Pulmonary artery endothelial cell (primary cell): ENCODE data around the gene LRP2. TPM values are rescaled to one million over a fixed set of nuclear protein-coding genes. Genes with fewer than 3 reads are reported as not detected.

Source experiments
- DNase-seq: peaks from one replicate; pipeline ENCODE4 v3.0.0-alpha.2; 2011; ENCODE audit warnings: low read depth, low spot score
- total RNA-seq: library from RNA; depleted of rRNA; stranded (reverse); fragments of >200 nt; gene quantifications from 2 replicates; pipeline ENCODE4 v1.2.3, GENCODE V29; 2014

LRP2 gene
- total RNA-seq, 1 donor from 2014 or later = under 0.01 TPM

DNA sequence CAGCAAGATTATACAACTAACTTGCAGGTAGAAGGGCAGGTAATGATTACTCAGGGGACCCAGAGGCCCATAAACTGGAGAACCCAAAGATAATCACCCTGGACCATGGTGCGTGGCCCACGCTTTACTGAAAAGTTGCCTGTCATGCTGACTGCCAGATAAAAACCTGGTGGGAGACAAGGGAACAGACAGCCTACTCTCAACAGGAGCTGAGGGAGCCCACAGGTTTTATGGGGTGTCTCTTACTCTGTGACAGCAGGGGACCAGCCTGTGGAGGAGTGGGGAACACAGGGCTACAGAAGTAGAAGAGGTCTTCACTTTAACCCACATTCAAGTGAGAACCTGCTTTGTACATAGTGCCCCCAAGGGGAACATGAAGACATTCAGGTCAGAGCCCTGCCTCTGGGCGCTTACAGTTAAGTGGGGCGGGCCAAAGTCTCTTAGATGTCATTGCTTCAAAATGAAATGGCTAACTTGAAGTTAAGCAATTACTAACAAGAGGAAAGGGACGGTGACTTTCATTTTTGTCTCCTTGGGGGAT, 232.6 kb downstream of the LRP2 start:
- DNase-seq = no peak

- no peak for DNase-seq
These were observed 242.5 kb downstream of the LRP2 start for GRCh38 chr2:169119851-169120250.

- DNase-seq = no peak
These were observed 243.1 kb downstream of the LRP2 start for GRCh38 chr2:169119123-169119760.

DNA sequence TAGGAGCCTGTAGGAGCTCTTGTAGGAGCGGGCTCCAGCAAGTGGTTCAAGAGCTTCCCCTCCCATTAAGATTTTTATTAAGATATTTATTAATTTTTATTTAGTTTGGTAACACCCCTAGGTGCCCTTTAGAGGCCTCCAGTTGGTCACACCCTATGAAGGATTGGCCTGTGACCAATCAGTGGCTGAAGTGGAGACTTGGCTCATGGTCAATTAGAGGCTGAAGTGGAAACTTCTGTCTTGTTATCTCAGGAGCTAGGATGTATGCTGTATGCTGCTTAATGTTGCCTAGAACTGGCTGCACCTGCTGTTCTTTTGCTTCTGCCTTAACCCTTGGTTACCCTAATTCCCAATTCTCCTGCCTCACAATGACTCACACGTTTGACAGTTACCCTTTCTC, 244.3 kb downstream of the LRP2 start:
- DNase-seq = no peak

- no peak for DNase-seq
These were observed 245.3 kb downstream of the LRP2 start for GRCh38 chr2:169116993-169117392.

GRCh38 chr2:169116327-169116726, 246.0 kb downstream of the LRP2 start:
- DNase-seq = no peak

- no peak for DNase-seq
These were observed 248.3 kb downstream of the LRP2 start for GRCh38 chr2:169114056-169114455.

GRCh38 chr2:169112841-169113240, 249.5 kb downstream of the LRP2 start:
- no peak for DNase-seq

DNA sequence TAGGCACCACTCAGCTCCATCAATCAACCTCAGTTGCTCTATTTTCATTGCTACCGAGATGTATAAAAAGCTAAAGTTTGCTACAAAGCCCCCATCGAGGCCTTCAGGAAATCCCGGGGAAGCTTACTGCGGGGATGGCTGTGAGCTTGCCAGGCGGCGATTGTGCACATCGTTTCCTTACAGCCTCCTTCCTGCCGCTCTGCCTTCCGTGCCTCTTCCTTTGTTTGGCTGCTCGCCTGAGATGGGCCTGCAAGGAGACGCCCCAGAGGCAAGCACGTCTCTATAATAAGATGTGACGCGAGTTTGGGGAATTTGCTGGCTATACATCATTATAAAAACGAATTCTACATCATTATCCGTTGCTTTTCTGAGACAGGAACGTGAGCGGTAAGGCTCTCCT, 251.4 kb downstream of the LRP2 start:
- DNase-seq = peak; percentile 20

- DNase-seq = no peak
These were observed 251.9 kb downstream of the LRP2 start for GRCh38 chr2:169110419-169110818.

GRCh38 chr2:169109502-169110409, 252.6 kb downstream of the LRP2 start:
- DNase-seq = peak; percentile 30

GRCh38 chr2:169108099-169108884, 254.0 kb downstream of the LRP2 start:
- no peak for DNase-seq

- DNase-seq = no peak
These were observed 254.7 kb downstream of the LRP2 start for GRCh38 chr2:169107645-169108044.

DNA sequence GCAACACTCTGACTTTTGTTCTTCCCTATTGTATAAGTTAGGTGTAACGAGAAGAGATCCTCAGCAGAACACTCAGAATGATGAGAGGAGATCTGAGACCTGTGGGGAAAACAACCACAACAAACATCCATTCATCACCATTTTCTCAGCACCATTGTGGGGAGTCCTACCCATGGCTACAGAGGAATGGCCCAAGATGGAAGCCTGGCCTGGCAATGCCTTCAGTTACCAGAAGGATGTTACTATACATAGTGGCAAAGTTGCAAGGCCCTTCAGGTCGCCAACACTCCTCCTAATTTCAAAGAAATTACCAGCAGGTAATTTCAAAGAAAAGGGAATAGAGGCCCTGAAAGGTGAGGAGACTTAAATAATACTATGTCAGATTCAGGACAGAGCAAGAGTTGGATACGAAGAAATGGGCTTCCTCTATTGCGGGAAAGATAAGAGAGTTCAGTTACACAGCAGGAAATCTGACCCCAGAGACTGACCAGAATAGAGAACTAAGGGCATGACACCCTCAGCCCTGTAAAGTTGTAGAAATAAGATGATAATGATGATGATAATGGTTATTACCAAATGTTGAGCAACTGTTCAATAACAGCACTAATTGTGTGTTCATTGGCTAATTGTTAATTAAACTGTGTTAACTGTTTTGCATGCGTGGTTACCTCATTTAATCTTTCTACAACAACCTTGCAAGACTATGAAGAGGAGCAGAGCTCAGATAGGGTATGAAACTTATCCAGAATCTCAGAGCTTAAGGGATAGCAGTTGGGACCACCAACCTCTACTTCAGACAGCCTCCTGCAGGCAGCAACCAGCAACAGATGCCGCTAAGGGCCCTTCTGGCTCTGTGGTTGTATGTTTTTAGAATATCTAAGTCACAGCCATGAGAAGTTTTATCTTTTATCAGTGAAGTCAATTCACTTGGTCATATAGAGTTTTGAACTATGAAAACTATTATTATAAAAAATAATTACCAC, 255.5 kb downstream of the LRP2 start:
- no peak for DNase-seq

- DNase-seq = no peak
These were observed 256.2 kb downstream of the LRP2 start for GRCh38 chr2:169106134-169106533.

DNA sequence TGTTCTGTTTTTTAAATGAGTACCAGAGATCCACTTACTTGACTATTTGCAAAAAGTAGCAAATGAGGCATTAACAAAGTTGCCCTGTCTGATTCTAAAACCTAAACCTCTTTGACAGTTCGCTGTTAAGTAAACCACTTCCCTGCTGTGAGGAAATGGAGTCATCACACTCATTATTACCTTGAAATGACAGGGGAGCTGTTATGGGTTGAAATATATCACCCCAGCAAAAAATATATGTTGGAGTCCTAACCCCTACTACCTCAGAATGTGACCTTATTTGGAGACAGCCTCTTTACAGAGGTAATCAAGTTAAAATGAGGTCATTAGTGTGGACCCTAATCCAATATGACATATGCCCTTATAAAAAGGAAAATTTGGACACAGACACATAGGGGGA, 256.9 kb downstream of the LRP2 start:
- DNase-seq = no peak

DNA sequence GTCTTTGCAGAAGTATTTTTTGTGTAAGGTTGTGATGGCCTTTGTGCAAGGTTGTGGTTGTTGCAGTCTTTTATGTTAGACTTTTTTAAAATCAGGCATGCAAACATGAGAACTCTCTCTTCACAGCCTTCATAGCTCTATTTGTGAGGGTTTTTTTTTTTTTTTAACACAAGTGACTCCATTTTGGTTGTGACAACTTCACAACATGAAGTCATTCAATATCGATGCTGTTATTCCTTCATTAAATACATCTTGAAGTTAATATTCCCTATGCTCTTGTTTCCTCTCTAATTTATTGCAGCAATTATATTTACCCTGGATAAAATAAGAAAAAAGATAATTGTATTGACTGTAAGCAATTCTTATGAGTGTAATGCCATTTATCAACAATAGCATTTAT, 257.5 kb downstream of the LRP2 start:
- DNase-seq = no peak

DNA sequence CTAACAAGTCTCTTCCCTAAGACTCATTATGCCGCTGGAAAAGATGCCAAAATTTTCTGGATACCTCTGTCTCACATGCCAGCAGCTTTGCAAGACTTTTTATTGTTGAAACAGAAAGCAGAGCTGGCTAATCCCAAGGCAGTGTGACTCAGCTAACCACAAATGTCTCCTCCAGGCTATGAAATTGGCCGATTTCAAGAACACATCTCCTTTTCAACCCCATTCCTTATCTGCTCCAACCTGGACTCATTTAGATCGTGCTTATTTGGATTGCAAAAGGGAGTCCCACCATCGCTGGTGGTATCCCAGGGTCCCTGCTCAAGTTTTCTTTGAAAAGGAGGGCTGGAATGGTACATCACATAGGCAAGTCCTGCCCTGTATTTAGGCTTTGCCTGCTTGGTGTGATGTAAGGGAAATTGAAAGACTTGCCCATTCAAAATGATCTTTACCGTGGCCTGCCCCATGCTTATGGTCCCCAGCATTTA, 266.7 kb downstream of the LRP2 start:
- DNase-seq = no peak

- no peak for DNase-seq
These were observed 267.7 kb downstream of the LRP2 start for GRCh38 chr2:169094676-169095075.

DNA sequence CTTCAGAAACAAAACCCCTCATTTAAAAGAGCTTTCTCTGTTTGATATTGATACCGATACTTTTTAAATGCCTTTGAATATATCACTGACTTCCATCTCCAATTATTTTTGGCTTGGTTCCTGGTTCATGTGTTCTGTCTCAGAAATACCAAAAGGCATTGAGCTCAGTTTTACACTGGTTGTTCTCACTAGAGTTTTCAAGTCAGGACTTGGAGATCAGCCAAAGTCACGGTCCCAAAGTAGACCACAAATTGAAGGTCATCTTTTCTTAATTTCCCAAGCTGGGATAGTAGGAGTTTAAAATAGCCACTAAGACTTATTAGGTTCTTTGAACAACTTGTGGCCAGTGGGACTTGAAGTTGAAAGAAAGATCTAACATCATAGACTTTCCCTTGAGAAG, 268.8 kb downstream of the LRP2 start:
- no peak for DNase-seq
